HG03558 (cell line): ENCODE measurements around the gene DIDO1.

Experiments used
- ATAC-seq: cut with Tn5 transposase; IDR thresholded peaks from one replicate; pipeline ENCODE4 v1.9.1; 2021; ENCODE audit warnings: moderate number of reproducible peaks; ENCODE audit not compliant: unreplicated experiment; ENCODE audit errors: extremely low read depth

Gene DIDO1

DNA sequence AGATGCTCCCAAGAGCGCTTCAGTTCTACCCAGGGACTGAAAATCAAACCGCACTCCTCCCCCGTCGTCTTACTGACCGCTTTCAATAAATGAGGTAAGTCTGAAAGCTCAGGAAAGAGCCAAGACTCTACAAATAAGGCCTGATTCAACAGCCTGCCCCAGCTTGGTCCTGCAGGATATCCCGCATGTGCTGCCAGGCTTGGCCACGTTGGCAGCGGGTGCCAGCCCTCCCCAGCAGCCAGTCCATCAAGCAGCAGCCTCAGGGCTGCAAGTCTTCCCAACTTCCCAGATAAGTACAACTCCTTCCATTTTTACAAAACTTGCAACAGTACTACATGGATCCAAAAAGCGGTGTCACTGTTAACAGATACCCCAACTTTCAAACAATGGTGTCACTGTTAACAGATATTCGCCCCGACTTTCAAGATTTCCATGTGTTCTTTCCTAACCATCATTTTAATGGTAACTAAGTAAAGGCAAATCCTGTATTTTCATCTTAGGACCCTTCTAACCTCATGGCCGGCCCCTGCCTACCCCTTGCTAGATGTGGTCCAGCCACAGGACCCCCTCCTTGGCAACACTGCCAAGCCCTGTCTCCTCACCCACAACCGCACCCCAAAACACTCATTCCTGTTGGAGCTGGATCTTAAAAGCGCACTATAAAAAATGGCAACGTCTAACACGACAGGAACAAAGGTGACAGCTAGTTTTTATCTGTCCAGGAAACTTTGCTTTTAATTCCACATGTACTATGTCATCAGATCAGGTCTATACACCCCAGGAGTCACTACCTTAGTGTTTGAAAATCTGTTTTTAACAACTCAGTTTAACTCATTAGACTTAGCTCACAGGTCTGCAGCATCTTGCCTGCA is 28.0 kb downstream of the DIDO1 start:
- no peak for ATAC-seq

DNA sequence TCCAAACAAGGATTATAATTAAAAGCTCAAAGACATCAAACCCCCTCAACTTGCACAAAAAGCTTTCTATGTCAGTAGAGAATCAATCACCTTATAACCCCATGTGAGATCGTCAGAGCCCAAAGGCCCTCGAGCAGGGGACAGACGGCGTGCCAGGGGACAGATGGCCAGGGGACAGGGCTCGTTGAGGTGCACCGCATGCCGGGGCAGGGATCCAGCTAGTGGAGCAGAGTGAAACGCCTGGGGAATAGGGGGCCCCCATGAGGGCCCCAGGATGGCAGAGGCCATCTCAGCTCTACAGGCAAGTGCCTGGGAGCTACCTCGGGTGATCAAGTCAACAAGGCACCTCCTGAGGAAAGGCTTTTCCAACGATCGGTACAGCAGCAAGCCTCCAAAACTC is 28.6 kb downstream of the DIDO1 start:
- ATAC-seq, result no peak

DNA sequence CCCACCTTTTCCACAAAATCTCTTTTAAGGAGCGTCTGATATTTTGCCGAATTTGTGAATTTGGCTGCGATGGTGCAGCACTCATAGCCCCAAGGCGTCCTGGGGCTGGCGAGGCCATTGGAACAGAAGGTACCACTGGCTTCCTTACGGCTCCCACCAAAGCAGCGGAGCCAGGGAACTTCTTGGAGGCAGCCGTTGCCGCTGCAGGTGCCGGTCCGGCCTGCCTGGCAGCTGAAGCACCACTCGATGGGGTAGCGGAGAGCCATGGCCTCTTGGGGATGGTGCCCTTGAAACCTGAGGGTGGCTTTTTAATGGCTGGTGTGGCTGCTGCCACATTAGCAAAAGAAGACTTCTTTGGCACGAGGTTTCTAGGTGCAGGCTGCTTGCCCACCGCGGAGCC is 29.8 kb downstream of the DIDO1 start:
- ATAC-seq, result no peak

DNA sequence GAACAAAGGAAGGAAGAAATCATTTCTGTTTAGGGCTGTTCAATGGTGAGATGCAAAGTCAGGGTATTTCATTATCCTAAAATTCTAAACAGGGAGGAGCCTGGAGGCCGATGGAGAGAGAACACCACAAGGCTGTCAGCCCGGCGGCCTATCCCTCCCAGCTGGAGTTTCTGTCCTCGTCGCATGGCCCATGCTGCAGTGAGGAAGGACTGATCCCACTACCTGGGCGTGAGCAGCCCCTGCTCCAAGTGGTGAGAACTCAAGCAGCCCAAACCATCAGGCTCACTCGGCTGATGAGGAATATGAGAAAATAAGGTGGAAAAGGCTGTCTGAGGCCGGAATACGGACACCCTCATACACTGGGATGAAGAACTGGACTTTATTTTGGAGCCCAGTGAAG is 30.8 kb downstream of the DIDO1 start:
- no peak for ATAC-seq

DNA sequence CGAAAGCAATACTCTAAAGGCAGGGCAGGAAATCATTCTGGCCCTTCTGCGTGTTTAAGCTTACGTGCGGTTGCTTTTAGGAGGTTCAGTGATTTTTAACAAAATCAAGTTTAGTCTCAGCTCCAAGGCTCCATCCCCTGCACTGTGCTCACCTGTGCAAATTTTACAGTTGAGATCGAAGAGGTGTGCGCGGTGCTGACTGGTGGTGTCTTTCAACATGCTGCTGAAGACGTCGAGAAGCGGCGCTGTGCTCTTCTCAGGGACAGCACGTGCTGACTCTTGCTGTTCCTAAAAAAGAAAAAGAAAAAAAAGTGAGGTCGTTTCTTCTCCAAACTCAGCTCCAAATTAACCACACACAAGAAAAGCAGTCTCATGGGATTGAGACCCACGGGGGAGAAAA is 32.0 kb downstream of the DIDO1 start:
- ATAC-seq, result no peak

DNA sequence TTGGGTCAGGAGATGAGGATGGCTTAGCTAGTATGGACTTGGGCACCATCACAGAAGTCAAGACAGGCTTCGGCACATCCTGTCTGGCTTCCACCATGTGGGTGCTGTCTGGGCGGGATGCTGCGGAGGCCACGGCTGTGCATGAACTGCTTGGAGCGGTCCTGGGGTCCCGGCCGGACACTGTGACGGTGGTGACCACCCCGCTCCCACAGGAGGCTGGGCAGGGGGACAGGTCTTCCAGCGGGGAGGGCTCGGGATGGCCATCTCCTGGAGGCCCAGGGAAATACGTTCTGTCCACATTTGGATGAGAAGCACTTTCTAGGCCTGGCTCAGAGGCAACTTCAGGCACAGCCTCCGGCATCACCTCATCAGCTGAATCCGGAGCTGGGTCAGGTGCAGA is 32.6 kb downstream of the DIDO1 start:
- no peak for ATAC-seq

DNA sequence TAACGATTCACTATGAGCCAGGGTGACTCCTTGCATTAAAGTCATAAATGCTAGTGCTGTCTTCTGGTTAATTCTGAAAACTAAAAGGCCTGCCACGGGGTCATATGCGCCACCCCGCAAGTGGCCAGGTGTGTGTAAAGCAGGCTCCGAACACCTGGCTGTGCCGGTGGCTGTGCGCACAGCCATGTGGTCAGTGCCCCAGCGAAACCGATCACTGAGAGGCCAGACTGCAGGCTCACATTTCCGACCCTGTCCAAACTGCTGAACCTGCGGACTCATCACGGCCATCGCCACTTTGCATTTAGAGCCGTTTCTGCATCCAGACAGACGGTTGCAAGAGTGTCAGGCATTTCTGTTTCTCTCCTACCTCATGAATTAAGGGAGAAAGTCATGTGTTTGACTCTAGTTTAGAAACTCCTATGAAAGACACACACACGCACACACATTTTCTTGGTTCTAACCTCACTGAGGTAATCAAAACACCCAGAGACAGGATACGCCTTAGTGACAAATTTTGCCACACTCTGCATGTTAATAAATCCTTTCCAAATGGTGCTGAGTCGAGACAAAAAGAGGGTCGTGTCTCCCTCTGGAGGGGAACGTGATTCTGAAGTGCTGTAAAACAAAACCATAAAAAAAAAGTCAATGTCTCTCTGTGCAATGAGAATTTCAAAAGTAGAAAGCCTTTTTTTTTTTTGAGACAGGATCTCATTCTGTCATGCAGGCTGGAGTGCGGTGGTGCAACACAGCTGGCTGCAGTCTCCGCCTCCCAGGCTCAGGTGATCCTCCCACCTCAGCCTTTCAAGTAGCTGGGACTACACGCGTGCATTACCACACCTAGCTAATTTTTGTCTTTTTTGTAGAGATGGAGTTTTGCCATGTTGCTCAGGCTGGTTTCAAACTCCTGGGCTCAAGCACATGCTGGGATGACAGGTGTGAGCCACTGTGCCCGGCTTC is 33.7 kb downstream of the DIDO1 start:
- ATAC-seq, result no peak

DNA sequence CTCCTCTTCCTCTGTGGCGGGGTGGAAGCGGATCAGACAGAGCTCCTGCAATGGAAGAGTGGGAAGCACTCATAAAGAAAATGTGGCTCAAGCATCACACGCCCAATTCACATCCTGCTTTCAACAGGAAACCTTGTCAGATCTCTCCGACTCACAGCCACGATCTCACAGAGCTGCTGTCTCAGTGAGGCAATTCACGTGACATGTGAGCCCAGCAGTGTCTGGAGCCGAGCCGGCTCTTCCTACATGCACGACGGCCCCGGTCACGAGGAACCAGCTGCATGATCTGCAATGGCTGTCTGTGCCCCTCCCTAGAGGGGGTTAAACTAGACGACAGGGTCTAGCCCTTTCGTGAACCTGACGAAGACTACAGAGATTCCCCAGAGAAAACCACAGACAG is 35.2 kb downstream of the DIDO1 start:
- no peak for ATAC-seq

DNA sequence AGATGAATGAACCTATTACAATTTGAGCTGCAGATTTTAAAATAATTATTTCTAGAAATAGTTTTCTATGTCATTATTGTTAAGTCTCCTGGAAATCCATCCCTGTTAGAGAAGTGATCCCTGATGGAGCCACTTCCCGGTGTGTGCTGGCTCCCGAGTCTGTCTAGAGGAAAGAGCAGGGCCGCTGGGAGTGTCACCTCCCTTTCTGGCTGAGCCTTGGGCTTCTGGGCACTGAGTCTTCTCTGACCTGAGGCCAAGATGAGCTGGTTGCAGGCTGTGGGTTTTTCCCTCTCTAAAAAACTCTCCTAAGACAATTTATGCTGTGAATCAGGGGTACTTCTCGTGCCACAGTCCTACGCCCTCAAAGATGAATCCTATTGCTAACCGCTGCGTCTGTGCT is 35.9 kb downstream of the DIDO1 start:
- no peak for ATAC-seq

DNA sequence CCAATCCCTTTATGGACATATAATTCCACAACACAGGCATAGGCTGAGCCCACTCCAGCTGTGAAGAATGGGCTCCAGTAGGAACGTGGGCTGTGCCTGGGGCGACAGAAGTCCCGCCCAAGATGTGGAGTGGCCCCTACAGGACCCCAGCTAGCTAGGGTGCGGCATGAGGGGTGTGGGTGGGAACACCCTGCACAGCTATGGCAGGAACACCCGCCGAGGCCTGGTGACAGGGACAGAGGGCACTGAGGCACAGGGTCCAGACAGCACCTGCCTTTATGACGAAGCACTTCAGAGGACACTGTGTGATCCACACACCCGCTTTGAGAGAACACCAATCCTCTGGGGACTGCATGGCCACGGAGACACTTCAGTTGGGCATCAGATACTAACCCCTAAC is 36.4 kb downstream of the DIDO1 start:
- ATAC-seq, result no peak

DNA sequence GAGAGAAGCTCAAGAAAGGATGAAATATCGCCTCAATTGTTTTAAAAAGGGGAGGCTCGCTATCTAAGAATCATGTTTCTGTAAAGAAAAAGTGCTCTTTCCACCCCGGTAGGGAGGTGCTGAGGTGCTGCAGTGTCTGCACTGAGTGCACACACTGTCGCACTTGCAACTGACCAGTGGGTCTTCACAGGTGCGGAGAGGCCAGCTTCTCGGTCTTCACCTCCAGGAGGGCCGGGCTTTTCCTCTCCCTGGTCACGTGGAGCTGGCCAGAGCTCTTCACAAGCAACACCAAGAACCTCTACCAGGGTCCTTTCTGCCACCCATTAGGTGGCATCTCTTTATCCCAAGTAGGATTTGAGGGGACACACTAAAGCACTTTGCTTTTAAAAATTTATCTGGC is 36.9 kb downstream of the DIDO1 start:
- no peak for ATAC-seq

DNA sequence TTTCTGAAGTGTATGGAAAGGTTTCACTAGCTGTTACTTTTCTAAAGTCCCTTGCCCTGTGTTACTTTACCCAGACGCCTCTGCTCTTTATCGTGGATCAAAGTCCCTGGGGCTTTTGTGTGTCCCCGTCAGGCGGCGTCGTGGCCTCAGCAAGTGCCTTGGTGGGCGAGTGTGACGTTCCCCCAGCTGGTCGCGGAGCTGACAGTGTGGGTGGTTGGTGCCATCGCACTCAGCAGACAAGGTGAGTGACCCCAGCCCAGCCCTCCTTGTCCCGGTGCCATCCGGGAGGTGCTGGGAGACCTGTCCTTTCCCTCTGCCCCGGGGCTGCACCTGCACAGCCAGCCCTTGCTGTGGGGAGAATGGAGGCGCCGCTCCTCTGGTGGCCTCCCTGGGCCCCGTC is 37.4 kb downstream of the DIDO1 start:
- ATAC-seq, result no peak

DNA sequence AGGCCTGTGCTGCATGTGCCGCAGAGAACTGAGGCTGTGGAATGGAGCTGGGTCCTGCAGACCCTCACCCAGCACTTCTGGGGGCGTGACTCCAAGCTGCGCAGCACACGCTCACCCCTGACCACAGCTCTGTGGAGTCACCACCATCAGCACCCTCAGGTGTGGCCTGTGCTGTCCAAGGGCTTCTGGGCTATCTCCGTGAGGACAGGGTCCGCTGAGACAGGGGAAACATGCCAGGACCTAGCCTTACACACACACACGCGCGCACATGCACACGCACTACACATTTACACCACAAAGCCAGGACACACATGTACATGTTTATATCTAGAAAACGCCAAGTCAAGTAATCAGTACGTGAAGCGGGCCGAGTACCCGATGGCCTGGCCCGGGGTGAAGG is 37.9 kb downstream of the DIDO1 start:
- no peak for ATAC-seq

DNA sequence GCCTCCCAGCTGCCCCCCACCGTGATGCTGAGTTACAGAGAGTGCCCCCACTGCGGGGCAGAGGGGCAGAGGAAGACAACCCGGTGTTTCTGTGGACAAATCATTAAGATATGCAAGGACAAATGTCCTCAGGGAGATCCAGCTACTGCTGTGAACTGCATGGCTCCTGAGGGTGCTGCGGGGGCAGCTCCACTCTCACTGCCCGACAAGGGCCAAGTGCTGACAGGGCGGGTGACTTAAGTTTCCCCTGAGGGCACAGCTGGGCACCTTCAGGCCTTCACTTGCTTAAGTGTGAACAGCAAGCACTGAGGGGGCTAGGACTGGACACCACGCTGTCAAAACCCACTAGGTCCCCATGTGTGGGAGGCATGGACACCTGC is 38.5 kb downstream of the DIDO1 start:
- no peak for ATAC-seq

DNA sequence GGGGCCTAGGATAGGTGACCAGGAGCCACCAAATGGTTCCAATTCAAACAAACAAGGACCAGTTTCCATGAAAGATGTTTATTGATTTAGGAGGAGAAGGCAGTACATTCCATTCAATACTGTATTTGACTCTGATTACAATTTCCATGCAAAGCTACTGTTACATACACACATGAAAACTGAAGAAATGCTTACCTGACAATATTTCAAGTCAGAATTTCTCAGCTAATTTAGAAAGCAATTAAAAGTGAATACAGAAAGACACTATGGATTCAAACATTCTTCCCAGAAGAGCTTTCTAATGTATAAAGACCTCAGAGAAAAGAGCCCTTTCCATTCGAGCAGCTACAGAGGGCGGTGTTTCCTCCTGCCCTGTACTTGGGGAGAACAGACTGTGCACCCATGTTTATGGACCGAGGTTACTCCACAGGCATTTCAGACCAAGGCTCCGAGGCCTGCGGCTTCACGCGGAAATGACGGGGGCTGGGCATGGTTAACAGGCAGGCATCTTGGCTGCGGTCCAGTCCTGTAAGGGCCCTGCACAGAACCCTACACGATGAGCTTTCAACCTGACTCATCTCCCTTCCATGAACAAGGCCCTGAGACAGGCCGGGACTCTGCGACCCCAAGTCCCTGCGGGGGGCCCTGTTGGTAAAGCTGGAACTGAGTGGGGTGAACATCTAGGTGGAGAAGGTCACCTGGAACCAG is 39.0 kb downstream of the DIDO1 start:
- ATAC-seq, result no peak

DNA sequence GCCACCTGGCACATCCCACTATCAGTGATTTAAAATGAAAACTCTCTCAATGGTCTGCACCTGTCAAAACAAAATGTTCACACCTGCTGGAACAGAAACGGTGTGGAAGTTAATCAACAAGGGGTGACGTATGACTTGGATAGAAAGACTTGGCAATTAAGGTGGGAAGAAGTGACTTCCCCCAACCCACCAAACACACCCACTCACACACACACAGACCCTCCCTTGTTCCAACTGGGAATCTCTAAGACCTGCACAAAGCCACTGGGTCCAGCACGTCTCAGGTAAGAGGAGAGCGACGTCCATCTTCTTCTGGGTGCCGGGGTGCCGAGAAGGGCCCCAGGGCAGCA is 39.6 kb downstream of the DIDO1 start:
- ATAC-seq, result no peak

DNA sequence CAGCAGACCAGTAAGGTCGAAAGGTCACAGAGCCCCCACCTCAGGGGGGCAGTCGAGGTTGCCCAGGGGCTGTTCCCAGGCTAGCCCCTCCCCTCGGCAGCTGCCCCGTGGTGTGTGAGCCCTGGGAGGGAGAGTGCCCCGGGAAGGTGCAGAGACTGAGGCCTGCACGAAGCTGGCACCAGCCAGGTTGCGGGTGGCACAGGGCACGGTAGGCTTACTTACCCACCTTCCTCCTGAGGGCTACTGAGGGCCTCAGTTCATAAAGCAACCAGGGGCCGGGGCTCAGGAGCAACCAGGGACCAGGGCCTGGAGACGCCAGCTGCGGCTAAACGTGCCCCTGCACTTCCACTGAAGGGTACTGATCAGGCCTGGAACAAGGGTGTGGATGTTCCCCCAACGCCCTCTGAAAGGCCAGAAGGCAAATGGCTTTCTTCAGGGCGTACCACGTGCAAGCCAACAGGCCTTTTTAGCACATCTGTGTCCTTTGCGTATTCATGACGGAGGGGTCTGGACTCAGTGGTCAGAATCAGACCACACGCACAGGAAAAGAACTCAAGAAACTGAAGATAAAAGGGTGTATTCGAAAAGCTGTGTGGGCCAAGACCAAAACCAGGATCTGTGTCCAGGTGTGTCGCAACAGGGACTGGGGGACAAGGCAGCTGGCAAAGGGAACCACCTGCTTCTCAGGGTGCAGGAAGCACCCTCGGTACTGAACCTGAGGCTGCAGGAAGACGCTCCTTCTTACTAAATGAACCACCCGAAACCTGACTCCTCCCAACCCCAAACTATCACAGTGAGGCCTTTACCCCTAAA is 40.2 kb downstream of the DIDO1 start:
- no peak for ATAC-seq

DNA sequence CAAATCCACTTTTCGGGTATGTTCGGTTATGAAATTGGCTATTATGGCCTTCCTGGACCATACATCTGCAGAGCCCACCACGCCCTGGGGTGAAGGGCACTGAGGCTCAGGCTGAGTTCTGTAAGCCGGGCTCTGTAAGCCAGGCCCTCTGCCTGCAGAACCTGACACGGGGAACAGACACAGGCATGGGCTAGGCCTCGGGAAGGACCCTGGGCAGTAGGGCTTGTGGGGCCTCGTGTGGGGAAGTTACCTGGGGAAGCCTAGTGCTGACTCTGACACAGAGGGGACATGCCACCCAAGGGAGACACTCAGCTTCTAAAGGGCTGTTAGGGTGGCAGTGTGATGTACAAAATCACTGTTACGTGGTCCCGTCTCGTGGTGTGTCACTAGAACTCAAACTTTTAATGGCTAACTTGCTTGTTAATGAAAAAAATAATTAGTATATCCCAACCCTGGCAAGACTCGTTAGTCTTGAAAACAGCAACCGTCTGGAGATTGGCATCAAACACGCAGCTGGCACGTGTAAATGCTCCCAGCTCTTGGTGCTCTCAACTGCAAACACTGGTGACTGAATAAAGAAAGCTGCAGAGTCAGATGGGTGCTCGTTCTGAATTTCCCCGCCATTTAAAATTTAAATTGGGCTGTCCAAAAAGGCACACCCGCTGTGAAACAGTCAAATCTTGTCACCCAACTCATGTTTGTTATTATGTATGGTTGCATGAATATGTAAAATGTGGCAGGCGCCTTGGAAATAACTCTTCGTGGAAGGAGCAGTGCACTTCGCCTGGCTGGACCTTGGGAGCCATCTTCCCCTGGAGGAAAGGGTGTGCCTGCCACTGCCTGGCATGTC is 41.0 kb downstream of the DIDO1 start:
- no peak for ATAC-seq

DNA sequence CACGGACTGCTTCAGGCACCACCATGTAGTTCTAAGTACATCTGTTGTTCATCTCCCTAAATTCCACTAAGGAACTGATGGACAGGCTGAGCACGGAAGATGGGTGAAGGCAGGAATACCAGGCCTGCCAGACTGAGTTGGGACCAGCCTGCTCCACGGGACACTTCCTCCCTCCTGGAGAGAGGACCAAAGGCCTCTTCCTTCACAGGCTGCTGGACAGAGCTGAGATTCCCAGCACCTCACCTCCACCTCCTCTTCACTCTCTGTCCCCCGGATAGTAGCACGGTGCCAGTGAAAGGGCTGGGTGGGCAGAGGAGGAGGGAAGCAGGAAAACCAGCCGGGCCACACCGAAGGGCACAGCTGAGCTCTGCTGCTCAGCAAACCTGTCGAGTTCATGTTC is 41.7 kb downstream of the DIDO1 start:
- no peak for ATAC-seq
